Measurements from ENCODE around the gene CEBPZ. TPM values are rescaled to one million over a fixed set of nuclear protein-coding genes. Genes with fewer than 3 reads are reported as not detected.

The CEBPZ gene
- total and polyA plus RNA-seq, 2 donors (not counting 1 experiment from before 2014, with no cell fraction given), result 5.3 to 56.5 TPM

GRCh38 chr2:37180006-37180639 lies 51.3 kb downstream of the CEBPZ start:
- H3K4me3 ChIP-seq (ENCODE audit: control extremely low read depth in 1 of 5, extremely low read depth in 1 of 5, insufficient read depth in 1 of 5, low read depth in 2 of 5, low read length in 4 of 5), result no peak overlapping the region
- no peak overlapping the region for H2AFZ ChIP-seq (ENCODE audit: insufficient read depth, low read depth, low read length, poor library complexity, severe bottlenecking)
- no peaks in the 10 kb centered on the region for H4K20me1 ChIP-seq (ENCODE audit: control insufficient read depth, insufficient read depth, low read length, poor library complexity, severe bottlenecking)
- 83% methylated on average over 4 of the region's 4 CpGs for WGBS (ENCODE audit: insufficient coverage)
- H3K9ac ChIP-seq (ENCODE audit: low read length), result no peak overlapping the region
- peaks cover 16% of the 10 kb centered on the region for H3K27me3 Mint-ChIP-seq
- TF ChIP-seq EZH2 (IDR thresholded peaks at IDR 0.05; ENCODE audit: borderline replicate concordance, insufficient read depth, low read depth, low read length, poor library complexity, severe bottlenecking), result no peak
- TF ChIP-seq CTCF (IDR thresholded peaks at IDR 0.05), result no peak
- no peaks in the 10 kb centered on the region for H3K4me1 ChIP-seq (ENCODE audit: control insufficient read depth in 2 of 2, insufficient read depth in 2 of 2, low read length in 2 of 2)
- H3K27ac ChIP-seq (ENCODE audit: low read length in 2 of 2), result no peak overlapping the region
- intact Hi-C loops (cut with micrococcal nuclease), result no loop called here
- no peak for ATAC-seq (ENCODE audit: low read depth)
- no peak overlapping the region for H3K4me2 ChIP-seq (replicated peaks; ENCODE audit: low read depth, low read length, poor library complexity, severe bottlenecking)
- H3K4me3 Mint-ChIP-seq, result no peak overlapping the region
- no peaks in the 10 kb centered on the region for H3K79me2 ChIP-seq (ENCODE audit: control insufficient read depth, insufficient read depth, low read length)
- DNase-seq, result no peak
- no peak overlapping the region for H3K27ac Mint-ChIP-seq
- no peaks in the 10 kb centered on the region for H3K9me3 Mint-ChIP-seq (ENCODE audit: insufficient read depth)
- H3K27me3 ChIP-seq (replicated peaks in 1 of 4; ENCODE audit: control extremely low read depth in 1 of 4, control insufficient read depth in 3 of 4, insufficient read depth in 4 of 4, low read length in 3 of 4), result no peaks in the 10 kb centered on the region
- CTCF ChIA-PET, result interaction anchor here (2.7 kb wide), 1 partner anchor 11 kb away, joined by 14 read pairs; no protein-coding TSS in a partner anchor
- H3K36me3 ChIP-seq (replicated peaks in 1 of 2; ENCODE audit: control extremely low read depth in 1 of 2, control insufficient read depth in 1 of 2, extremely low read depth in 1 of 2, insufficient read depth in 2 of 2, low read length in 1 of 2), result no peaks in the 10 kb centered on the region
- no peaks in the 10 kb centered on the region for H3K9me3 ChIP-seq (ENCODE audit: control extremely low read depth in 1 of 3, control insufficient read depth in 2 of 3, insufficient read depth in 1 of 3, low read length in 2 of 3)
- POLR2A ChIA-PET, result no interaction called here
- H3K4me1 Mint-ChIP-seq, result no peaks in the 10 kb centered on the region

GRCh38 chr2:37173741-37174140 lies 57.7 kb downstream of the CEBPZ start:
- intact Hi-C loops (cut with micrococcal nuclease), result no loop called here
- Histone ChIP-seq H3K79me2 (ENCODE audit: control insufficient read depth, insufficient read depth, low read length) (no peaks in the 10 kb centered on the region), H3K4me2 (replicated peaks; ENCODE audit: low read depth, low read length, poor library complexity, severe bottlenecking) (no peak overlapping the region), H4K20me1 (ENCODE audit: control insufficient read depth, insufficient read depth, low read length, poor library complexity, severe bottlenecking) (no peaks in the 10 kb centered on the region), H3K27me3 (replicated peaks in 1 of 4; ENCODE audit: control extremely low read depth in 1 of 4, control insufficient read depth in 3 of 4, insufficient read depth in 4 of 4, low read length in 3 of 4) (no peaks in the 10 kb centered on the region), H3K27ac (ENCODE audit: low read length in 2 of 2) (no peak overlapping the region), H3K4me3 (ENCODE audit: control extremely low read depth in 1 of 5, extremely low read depth in 1 of 5, insufficient read depth in 1 of 5, low read depth in 2 of 5, low read length in 4 of 5) (no peak overlapping the region), H3K9me3 (ENCODE audit: control extremely low read depth in 1 of 3, control insufficient read depth in 2 of 3, insufficient read depth in 1 of 3, low read length in 2 of 3) (no peaks in the 10 kb centered on the region), H2AFZ (ENCODE audit: insufficient read depth, low read depth, low read length, poor library complexity, severe bottlenecking) (no peak overlapping the region), H3K4me1 (ENCODE audit: control insufficient read depth in 2 of 2, insufficient read depth in 2 of 2, low read length in 2 of 2) (no peaks in the 10 kb centered on the region), H3K36me3 (replicated peaks in 1 of 2; ENCODE audit: control extremely low read depth in 1 of 2, control insufficient read depth in 1 of 2, extremely low read depth in 1 of 2, insufficient read depth in 2 of 2, low read length in 1 of 2) (no peaks in the 10 kb centered on the region), H3K9ac (ENCODE audit: low read length) (no peak overlapping the region)
- ChIA-PET POLR2A (no interaction called here), CTCF (interaction anchor here (0.7 kb wide), 1 partner anchor 758 kb away, joined by 5 read pairs; no protein-coding TSS in a partner anchor)
- 89% methylated on average over 1 of the region's 1 CpG for WGBS (ENCODE audit: insufficient coverage)
- DNase-seq, result no peak
- Mint-ChIP-seq H3K27ac (no peak overlapping the region), H3K4me3 (no peak overlapping the region), H3K9me3 (ENCODE audit: insufficient read depth) (no peaks in the 10 kb centered on the region), H3K4me1 (no peaks in the 10 kb centered on the region), H3K27me3 (peaks cover 9% of the 10 kb centered on the region)
- no peak for ATAC-seq (ENCODE audit: low read depth)
- TF ChIP-seq EZH2 (IDR thresholded peaks at IDR 0.05; ENCODE audit: borderline replicate concordance, insufficient read depth, low read depth, low read length, poor library complexity, severe bottlenecking) (no peak), CTCF (IDR thresholded peaks at IDR 0.05) (no peak)
